GM18507 (cell line): ENCODE results near the gene DIS3L2.
"Not testable (repeated sequence)": the region's sequence is repeated elsewhere in the genome, so short reads cannot be mapped to it uniquely, and the experiment has no call there.

Experiments
- DNase-seq: peaks from one replicate; pipeline ENCODE4 v3.0.0; 2011; ENCODE audit warnings: low read depth; ENCODE audit not compliant: insufficient read length; ENCODE audit errors: extremely low spot score
- FAIRE-seq: peaks from 2 replicates; lab custom pipeline; 2011; peaks lifted over from hg19 to GRCh38; lab: Jason Lieb, UNC

DIS3L2 gene

DNA sequence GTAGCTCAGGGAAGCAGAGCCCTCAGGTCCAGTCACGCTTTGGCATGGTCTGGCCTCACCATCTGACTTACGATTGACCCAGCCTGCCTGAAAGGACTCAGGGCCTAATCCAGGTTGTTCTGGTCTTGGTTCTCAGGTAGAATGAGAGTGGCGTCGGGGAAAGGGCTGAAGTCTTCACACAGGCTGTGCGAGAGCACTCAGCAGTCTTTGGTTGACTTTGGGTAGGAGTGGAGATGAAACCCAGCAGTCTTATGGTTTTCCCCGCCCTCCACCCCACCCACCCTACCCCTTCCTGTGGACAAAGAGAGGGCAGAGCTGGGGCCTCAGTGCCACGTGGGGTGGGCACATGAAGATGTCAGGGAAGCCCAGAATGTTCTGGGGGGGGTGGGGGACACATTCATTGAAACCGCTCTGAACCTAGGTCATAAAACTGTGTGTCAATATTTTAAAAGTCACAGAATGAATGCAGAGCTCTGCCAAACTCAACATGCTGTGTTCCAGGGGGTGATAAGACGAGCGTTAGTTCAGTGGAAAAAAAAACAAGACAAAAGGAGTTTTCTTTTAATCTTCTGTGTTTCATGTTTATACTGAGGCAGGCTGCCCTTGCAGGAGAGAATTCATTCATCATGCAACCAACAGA lies 358.4 kb downstream of the DIS3L2 start:
- DNase-seq = no peak
- FAIRE-seq = no peak

DNA sequence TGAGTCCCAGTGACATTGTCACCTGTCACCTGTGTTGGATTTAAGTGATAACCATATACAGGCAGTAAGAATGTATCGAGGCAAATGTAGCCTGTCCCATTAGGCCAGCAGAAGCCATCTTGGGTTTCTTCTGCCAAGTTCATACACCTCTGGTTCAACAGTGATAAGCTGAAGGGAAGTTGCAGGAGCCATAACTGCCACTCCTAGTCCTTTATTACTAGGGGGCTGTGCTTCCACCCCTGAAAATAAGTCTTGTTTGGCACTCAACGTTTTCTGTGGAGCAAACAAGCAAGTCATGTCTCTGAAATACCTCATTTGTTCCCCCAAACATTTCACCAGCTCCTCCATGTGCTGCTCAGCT lies 358.9 kb downstream of the DIS3L2 start:
- no peak for DNase-seq
- FAIRE-seq = no peak

DNA sequence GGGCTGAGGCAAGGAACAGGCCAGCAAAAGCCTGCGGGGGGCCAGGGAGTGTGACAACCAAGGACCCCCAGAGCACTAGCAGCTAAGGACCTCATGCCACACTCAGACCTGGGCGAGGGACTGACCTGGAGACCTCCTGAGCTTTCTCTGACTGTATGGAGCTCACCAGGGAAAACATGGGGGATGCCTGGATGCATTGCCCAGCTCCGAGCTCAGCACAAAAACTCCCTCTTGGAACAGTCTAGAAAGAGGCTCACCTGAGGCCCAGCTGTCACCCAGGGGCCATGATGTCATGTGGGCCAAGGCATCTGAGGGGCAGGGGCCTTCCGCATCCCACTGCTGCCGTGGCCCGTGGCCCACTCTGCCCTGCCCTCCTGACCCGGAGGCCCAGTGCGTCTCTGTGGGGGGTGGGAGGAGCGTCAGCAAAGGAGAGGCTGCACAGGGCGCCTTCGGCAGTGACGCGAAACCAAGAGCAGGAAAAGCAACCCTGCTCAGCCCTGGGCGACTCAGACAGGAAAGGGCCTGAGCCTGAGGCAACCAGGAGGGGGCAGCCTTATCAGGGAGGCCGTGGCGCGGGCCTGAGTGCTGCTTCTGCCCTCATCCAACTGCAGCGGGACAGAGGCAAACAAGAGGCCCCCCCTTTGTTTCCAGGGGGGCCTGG lies 359.8 kb downstream of the DIS3L2 start:
- DNase-seq = no peak
- no peak for FAIRE-seq

DNA sequence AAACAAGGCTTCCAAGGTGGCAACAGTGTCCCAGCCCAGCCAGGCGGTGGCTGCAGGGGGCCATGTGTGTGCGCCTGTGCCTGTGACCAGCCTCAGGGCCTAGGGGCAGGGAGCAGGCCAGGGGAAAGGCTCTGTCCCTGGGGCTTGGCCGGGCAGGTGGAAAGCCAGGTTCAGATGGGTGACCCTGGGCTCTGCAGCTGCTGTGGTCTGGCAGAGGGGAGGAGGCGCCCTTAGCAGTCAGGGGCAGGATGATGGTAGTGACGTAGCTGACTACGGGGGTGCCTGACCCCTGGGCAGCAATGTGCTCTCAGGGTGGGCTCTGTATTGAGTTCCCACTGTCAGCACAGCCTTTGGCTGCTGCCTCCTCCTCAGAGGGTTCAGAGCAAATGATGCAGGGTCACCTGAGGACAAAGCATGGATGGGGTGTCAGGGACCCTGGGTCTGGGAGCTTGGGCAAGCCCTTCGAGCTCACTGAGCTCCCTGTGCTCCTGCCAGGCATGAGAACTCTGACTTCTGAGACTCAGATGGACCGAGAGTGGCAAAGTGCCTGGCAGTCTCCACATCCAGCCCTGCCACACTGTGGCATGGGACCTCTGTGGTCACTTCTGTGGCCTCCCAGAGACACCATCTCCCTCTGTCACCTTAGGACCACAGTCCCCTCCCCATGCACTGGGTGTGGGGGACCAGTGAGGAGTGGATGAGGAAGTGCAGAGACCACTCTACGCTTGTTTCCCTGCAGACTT lies 360.5 kb downstream of the DIS3L2 start:
- FAIRE-seq (no peak), DNase-seq (no peak)

DNA sequence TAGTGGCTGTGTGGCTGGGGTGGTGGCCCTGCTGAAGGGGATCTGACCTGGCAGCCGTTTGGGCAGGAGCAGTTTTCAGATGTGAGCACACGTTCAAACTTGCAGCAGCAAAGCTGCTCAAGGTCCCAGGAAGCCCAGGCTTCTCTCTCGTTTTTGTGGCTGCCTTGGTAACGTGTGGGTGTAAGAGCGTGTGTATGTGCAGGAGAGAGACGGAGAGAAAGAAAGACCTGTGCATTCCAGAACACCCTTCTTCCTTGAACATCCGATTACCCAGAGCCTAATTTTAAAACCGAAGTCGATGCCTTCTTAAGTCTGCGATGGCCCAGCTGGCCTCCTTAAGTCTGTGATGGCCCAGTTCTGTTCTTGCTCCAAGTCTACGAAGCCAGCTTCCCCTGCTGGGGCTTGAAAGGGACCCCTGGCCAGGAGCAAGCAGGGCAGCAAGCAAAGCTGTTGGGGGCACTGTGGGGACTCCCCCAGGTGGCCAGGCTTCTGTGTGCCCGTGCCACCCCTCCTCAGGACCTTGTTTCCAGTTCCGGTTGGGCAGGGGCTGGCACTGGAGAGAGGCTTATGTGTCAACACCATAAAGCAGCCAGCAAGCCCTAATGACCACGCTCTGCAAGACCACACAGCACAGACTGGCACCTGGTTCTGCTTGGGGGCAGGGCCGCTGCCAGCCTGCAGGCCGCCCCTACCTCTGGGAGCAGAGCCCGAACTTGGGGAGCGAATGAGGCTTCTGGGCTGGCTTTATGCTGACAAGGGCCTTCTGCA lies 361.2 kb downstream of the DIS3L2 start:
- FAIRE-seq (no peak), DNase-seq (no peak)

DNA sequence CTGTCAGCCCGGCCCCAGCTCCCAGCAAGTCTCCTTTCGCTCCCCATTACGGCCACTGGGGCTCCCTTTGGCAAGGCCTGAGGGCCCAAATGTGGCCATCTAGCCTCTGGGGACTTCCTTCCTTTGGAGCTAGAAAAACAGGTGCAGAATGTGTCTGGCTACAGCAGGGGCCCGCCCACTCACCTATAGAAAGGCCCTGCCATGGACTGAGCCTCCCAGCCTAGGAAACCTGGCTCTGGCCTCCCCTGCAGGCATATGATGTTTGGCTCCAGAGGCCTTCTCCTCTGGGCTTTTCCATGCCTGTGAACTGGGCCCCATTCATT lies 361.8 kb downstream of the DIS3L2 start:
- no peak for FAIRE-seq
- no peak for DNase-seq

DNA sequence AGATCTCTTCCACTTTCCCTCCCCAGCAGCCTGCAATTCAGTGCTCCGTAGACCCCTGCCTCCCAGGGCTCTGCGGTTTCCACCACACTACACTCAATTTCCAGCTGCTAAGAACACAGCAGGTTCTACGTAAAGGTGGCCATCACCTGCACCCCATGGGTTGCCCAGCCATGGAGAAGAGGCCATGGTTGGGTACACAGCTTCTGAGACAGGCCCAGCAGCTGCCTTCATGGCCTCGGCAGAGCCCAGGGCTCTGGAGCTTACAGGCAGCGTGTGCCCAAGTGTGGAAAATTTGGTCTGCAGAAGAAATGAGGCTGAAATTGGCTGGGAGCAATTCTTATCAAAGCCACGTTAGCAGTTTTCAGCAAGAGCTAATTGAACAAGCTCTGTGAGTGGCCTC lies 362.5 kb downstream of the DIS3L2 start:
- FAIRE-seq = not testable (repeated sequence)

DNA sequence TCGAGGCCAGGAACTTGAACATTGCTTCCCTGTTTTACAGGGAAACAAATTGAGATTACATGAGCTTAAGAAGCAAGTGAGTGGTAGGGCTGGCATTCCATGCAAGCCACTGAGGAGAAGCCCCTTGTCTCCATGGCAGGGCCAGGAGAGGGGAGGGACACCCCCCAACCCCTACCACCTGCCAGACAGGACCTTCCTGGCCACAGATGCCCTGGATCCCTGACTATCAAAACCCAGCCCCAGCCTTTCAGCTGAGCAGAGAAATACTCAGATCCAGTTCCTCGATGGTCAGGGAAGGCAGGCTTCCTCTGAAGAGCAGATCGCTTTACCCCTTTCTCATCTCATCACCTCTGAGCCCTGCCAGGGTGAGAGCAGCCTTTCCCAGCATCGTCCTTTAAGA lies 363.3 kb downstream of the DIS3L2 start:
- no peak for DNase-seq
- FAIRE-seq = no peak

More for the DNA sequence above, 362.5 kb downstream of the DIS3L2 start:
- not testable (repeated sequence) for DNase-seq

DNA sequence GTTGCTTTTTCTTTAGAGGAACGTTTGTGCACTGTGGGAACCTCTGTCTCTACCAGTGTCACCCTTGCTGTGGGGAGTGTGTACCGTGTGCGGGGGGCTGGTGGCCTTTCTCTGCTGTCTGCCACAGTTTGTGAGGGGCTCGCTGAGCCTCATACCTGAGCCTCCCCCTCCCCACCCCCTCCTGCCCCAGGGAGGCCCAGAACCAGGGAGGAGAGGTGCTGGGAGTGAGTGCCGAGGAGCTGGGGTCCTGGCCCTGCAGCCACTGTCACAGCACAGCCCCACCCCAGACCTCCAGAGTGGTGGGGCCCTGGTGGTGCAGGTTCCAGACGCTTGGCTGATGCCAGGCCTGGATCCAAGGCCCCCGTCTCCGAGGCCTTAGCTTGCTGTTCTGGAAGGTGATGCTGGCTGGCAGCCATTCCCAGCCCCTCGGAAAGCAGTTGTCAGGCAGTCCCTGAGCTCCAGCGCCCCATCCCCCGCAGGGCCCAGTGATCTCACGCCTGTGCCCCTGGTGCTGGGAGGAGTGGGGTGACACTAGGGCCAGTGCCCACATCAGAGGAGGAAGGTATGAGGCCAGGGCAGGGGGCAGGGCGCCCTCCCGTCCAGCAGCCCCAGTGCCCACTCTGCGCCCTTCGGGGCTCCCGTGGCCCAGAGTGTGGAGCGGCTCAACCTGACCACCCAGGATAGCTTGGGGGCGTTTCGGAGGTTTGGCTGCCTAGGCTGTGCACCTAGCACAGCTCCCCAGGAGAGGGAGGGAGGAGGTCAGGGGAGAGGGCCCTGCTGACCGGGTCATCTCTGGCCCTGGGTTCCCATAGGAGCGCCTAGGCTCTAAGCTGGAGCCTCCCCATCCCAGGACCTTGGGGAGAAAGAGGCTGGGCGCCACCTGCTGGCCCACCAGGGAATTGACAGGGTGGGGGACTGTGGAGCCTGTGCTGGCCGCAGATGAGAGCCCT lies 364.1 kb downstream of the DIS3L2 start:
- FAIRE-seq = peak; percentile 89
- no peak for DNase-seq

DNA sequence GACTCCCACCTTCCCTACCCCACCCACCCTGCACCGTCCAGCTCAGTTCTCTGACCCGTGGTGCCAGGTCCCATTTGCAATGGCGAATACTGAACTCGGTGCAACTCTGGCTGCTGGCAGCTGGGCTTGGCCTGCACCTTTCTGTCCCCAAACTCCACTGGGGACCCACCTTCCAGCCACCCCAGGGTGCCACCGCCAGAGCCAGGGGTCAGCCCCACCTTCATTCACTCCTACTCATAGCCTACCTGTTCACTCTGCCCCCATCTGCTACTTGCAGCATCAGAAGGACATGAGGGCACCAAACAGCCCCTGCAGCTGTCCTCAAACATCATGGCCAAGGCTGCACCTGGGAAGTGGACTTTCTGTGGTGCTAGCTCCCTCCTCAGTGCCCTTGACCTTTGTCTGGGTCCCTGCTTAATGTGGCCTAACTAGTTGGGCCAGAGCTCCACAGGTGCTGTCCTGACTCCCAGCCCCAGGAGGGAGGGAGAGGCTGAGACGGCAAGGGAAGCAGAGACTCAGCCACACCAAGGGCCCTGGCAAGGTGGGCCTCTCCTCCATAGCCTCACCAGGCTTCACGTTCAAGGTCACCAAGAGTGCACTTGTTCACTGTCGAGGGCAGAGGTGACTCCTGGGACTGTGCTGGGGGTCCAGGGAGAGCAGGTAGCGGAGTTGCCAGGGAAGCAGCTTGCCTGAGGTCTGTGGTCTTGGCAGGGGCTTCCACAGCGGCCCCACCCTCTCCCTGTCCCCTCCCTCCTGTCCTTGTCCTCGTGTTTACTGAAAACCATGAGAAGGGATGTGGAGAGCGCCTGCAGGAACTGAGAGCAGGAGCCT lies 365.0 kb downstream of the DIS3L2 start:
- not testable (repeated sequence) for FAIRE-seq, DNase-seq

DNA sequence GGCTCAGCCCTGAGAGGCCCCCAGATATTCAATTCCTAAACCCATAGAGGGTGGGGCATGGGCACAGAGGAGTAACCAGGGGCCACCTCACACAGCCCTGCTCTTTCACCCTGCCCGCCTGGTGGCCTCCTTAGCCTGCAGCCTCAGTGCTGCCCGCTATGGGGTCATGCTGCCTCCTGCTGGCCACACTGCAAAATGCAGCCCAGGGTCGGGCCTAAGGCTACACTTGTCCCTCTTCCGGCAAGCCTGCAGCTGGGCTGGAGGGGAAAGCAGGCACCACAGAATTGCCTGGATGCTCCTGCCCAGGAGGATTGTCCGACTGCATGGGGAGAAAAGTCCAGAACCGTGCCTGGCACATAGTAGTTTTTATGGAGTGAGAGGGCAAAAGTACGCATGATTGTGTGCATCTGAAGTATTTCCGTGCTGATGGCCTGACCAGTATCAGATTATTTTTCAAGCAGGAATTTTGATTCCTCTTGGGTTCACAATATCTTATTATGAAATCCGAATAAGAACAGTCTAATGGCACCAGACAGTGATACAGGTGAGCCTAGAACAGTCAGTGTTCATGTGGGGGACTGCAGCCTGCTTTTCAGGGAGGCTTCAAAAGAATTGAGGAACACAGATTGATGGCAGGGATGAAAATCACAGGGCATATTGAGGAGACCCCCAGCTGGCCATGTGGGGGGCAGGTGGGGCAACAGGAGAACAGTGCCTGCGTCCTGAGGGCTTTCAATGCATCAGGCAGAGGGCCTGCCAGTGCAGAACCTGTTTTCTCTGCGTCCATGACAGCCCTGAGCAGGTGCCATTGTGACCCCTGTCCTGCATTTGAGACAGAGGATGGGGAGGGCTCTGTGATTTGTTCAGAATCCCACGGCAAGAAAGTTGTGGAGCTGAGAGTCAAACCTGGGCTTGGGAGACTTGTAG lies 365.9 kb downstream of the DIS3L2 start:
- peak; percentile 56 for DNase-seq
- FAIRE-seq = peak; percentile 80

DNA sequence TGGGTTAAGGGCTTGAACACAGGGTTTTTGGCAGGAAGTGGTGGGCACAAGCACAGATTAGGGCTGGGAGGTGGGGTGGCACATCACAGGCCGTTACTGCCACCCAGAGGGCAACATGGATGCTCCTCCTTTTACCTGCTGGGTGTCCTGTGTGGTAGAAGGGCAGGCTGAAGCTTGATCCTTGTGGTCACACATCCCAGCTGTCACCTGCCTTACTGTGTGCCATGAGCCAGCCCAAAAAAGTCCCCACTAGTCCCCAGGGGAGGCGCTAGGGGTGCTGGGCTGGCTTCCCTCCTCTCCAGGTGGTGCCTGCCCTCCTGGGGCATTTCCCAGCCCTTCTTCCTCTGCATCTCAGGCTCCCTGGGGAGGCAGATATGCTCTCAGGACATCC lies 366.5 kb downstream of the DIS3L2 start:
- FAIRE-seq (peak; percentile 64), DNase-seq (no peak)

DNA sequence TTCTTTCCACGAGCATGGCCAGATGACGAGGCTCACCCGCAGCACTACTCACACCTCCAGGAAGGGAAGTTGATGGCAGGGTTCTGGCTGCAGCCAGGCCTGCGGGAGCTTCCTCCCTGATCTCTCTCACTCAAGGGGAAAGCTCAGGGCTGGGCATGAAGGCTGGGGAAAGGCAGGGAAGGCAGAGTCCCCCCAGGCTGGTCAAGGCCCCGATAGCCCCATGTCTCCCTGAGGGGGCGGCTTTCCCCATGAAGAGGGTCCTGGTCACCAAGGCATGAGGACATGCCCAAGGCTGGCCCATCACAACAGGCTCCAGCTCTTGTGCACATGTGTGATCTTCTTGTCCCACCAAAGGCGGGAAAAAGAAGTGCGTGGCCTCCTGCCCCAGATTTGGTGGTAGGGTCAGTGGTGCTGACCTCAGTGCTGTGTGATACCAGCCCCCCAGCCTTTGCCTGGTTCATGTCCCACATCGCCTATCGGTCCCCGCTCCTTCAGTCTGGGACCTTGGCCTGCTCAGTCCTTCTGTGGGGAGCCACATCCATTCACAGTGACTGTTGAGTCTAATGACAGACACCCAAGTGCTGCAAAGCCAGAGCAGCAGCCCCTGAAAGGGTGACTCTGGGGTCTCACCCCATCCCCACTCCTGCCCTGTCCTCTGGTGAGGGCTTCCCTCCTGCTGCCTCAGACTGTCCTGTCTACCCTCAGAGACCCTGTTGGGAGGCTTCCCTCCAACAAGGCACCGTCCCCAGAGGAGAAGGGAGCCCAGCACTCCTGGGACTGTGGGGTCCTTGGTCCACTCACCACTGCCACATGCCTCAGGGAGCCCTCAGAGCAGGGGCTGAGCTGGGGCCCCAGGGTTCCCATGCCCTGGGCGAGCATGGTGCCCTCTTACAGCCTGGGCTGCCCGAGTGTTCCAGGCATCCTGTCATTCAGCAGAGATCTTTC lies 367.3 kb downstream of the DIS3L2 start:
- FAIRE-seq (no peak), DNase-seq (no peak)

DNA sequence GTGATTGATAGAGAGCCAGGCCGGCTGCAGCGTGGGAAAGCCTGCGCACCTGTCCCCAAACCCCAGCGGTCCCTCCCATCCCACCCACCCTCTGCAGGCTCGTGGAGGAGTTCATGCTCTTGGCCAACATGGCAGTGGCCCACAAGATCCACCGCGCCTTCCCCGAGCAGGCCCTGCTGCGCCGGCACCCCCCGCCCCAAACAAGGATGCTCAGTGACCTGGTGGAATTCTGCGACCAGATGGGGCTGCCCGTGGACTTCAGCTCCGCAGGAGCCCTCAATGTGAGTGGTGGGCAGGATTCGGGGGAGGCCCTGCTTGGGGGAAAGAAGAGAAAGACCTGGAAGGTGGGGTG lies 368.2 kb downstream of the DIS3L2 start:
- no peak for FAIRE-seq
- no peak for DNase-seq

DNA sequence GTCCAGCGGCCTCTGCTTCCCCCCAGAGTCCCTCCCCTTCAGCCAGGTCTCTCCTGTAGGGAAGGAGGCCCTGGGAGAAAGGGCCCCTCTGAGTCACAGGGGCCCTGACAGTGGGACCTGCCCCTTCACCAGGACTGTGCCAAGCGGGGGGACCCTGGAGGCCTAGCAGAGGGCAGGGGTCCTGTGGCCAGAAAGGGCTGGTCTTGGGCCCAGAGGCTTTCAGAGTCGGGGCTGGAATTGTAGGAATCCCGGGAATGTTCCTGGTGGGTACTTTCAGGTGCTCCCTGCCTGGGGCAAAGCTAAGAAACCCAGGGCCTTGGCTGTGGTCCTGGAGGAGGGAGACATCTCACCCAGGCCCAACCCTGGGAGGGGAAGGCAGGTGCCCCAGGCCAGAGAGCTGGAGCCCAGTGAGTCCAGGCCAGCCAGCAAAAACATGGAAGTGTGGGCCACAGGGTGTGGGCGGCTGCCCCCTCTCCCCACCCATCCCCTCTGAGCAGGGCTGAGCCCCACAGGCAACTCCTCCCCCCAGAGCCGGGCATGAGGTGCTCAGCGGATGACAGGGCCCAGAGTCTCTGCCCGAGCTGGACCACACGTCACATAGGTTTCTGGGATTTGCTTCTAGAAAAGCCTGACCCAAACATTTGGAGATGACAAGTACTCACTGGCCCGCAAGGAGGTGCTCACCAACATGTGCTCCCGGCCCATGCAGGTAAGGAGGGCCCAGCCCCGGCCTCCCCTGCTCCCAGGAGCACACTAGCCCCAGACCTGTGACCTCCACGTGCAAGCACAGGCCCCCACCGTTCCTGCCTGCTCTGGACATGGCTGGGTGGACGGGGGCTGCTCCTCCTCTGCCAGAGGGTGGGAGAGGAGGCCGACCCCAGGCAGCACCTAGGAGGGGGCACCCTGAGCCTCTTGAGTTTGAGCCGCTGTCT lies 368.8 kb downstream of the DIS3L2 start:
- DNase-seq = no peak

More for the DNA sequence above, 368.8 kb downstream of the DIS3L2 start:
- FAIRE-seq = no peak
